DOHH2 (cell line): ENCODE data around the gene SEPTIN2.

Experiments used
- H3F3A ChIP-seq: fragments of 200-600 bp; sonication (generic), shearing (Covaris generic); 2 replicates; pipeline ENCODE4 v1.6.0; 2016; ENCODE audit warnings: antibody characterized with exemption, mild to moderate bottlenecking; ENCODE audit not compliant: control insufficient read depth, insufficient read depth
- H3K27ac ChIP-seq: fragments of 200-600 bp; sonication (generic); 2 replicates; pipeline ENCODE4 v1.5.1; 2014; ENCODE audit warnings: low read depth, mild to moderate bottlenecking, low read length, moderate library complexity
- H3K27me3 ChIP-seq: fragments of 200-600 bp; sonication (generic); 2 replicates; pipeline ENCODE4 v1.6.1; 2014; ENCODE audit warnings: mild to moderate bottlenecking, low read length, mixed read lengths; ENCODE audit not compliant: control insufficient read depth
- H3K36me3 ChIP-seq: fragments of 200-600 bp; sonication (generic); 2 replicates; pipeline ENCODE4 v1.6.1; 2014; ENCODE audit warnings: mild to moderate bottlenecking, low read length, moderate library complexity, mixed read lengths; ENCODE audit not compliant: control insufficient read depth
- H3K4me1 ChIP-seq: fragments of 200-600 bp; sonication (generic); 2 replicates; pipeline ENCODE4 v1.6.1; 2014; ENCODE audit warnings: mild to moderate bottlenecking, low read length, mixed read lengths; ENCODE audit not compliant: control insufficient read depth
- H3K4me2 ChIP-seq: fragments of 200-600 bp; sonication (generic); 2 replicates; pipeline ENCODE4 v1.6.0; 2014; ENCODE audit warnings: mild to moderate bottlenecking, low read length, moderate library complexity
- H3K4me3 ChIP-seq: fragments of 200-600 bp; sonication (generic); 2 replicates; pipeline ENCODE4 v1.5.1; 2014; ENCODE audit warnings: mild to moderate bottlenecking, low read length, mixed read lengths
- H3K79me2 ChIP-seq: fragments of 200-600 bp; sonication (generic); 2 replicates; pipeline ENCODE4 v1.6.1; 2014; ENCODE audit warnings: mild to moderate bottlenecking, low read length, mixed read lengths; ENCODE audit not compliant: control insufficient read depth
- H3K9me2 ChIP-seq: fragments of 200-600 bp; sonication (generic); replicated peaks from 2 replicates; pipeline ENCODE4 v1.6.1; 2014; ENCODE audit warnings: mild to moderate bottlenecking, low read length, mixed read lengths; ENCODE audit not compliant: control insufficient read depth
- H3K9me3 ChIP-seq: fragments of 200-600 bp; sonication (generic); 2 replicates; pipeline ENCODE4 v1.6.1; 2014; ENCODE audit warnings: antibody characterized with exemption, low read length, mixed read lengths; ENCODE audit not compliant: control insufficient read depth, insufficient read depth
- H4K20me1 ChIP-seq: fragments of 200-600 bp; sonication (generic); 2 replicates; pipeline ENCODE4 v1.6.0; 2014; ENCODE audit warnings: low read depth, mild to moderate bottlenecking, antibody characterized with exemption, low read length, moderate library complexity; ENCODE audit not compliant: control insufficient read depth, insufficient read depth
- EZH2phosphoT487 ChIP-seq: fragments of 200-600 bp; sonication (generic); IDR thresholded peaks from 2 replicates; pipeline ENCODE4 v1.6.1; 2017; ENCODE audit warnings: borderline replicate concordance, mild to moderate bottlenecking, antibody characterized with exemption, low read length, moderate library complexity, mixed read lengths
- TF ChIP-seq, protein P1 (sequence below): fragments of 200-600 bp; sonication (generic); IDR thresholded peaks from one replicate; pipeline ENCODE4 v1.5.1; 2014; ENCODE audit warnings: antibody characterized with exemption, mild to moderate bottlenecking, low read depth, low read length; ENCODE audit not compliant: poor library complexity, severe bottlenecking

Gene SEPTIN2

DNA sequence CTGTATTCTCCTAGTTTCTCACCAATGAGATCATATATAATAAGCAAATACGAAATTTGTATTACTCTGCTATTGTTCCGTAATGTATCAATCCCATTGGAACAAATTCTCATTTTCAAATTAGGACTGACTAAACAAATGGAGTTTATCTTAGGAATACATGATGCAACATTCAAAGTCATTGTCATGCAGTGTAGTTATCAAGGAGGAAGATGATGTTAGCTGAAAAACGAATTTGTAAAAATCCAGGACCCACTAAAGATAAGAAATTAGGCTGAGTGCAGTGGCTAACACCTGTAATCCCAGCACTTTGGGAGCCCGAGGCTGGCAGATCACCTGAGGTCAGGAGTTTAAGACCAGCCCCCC is 14.9 kb downstream of the SEPTIN2 start:
- no peaks in the 10 kb centered on the region for H3K9me2 ChIP-seq
- peaks cover 31% of the 10 kb centered on the region for H3F3A ChIP-seq
- H3K79me2 ChIP-seq, result peaks cover 69% of the 10 kb centered on the region
- peaks cover 28% of the 10 kb centered on the region for H3K4me1 ChIP-seq
- peaks cover 80% of the 10 kb centered on the region for H3K36me3 ChIP-seq
- TF ChIP-seq, protein P1, sequence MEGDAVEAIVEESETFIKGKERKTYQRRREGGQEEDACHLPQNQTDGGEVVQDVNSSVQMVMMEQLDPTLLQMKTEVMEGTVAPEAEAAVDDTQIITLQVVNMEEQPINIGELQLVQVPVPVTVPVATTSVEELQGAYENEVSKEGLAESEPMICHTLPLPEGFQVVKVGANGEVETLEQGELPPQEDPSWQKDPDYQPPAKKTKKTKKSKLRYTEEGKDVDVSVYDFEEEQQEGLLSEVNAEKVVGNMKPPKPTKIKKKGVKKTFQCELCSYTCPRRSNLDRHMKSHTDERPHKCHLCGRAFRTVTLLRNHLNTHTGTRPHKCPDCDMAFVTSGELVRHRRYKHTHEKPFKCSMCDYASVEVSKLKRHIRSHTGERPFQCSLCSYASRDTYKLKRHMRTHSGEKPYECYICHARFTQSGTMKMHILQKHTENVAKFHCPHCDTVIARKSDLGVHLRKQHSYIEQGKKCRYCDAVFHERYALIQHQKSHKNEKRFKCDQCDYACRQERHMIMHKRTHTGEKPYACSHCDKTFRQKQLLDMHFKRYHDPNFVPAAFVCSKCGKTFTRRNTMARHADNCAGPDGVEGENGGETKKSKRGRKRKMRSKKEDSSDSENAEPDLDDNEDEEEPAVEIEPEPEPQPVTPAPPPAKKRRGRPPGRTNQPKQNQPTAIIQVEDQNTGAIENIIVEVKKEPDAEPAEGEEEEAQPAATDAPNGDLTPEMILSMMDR, result no peak
- no peak for TF ChIP-seq EZH2phosphoT487
- no peak overlapping the region for H3K27ac ChIP-seq
- peaks cover 5% of the 10 kb centered on the region; the same call in 1 of the 2 replicates for H4K20me1 ChIP-seq
- H3K27me3 ChIP-seq, result no peaks in the 10 kb centered on the region
- no peak overlapping the region for H3K4me3 ChIP-seq
- no peak overlapping the region for H3K4me2 ChIP-seq
- H3K9me3 ChIP-seq, result no peaks in the 10 kb centered on the region

DNA sequence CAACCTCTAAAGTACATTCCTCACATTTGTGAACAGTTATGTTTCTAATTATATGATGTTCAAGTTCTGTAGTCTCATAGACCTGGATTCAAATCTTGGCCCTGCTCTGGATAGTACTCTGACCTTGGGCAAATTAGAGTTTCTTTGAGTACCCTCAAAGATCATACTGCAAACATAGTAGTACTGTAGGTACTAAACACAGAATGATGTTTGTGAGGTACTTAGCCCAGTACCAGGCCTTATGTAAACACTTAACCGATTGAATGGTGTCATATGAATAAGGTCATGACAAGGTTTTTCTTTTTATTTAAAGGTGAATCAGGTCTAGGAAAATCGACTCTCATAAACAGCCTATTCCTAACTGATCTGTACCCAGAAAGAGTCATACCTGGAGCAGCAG is 19.1 kb downstream of the SEPTIN2 start:
- Histone ChIP-seq H4K20me1 (peaks cover 7% of the 10 kb centered on the region; the same call in 1 of the 2 replicates), H3K36me3 (peaks cover 78% of the 10 kb centered on the region)
- no peak for TF ChIP-seq EZH2phosphoT487
- TF ChIP-seq, protein P1, result no peak

DNA sequence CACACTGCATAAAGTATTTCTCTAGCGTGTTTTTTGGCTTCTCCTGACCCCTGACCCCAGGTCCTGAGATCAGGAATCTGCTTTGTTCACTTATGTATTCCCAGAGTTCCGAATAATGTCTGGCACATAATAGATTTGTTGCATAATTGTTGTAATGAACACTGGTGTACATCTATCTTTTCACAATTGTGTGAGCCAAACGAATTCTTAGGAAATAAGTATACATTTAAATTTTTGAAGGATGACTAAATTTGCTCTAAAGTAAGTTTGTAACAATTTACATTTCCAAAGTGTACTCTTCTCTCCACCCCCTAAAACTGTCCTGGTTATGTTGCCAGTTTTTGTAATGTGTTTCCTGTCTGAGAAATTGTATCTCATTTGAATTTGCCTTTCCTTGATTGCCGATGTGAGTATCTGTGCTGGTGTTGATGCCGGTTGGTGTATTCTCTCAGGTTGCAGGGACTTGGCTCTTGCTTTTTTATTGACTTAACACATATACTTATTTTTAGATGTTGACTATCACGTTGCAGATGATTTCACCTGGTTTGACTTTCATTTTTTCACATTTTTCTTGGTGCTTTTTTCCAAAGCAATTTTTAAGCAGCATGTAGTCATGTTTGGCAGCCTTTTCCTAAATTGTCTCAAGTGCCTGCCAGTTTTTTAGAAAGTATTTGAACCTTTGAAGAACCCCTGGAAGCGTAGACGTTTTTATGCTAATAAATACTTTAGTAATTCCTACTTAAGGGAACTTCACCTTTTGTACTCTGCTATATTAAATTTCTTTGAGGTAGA is 24.3 kb downstream of the SEPTIN2 start:
- H3K36me3 ChIP-seq, result peaks cover 87% of the 10 kb centered on the region
- no peak overlapping the region for H3K27ac ChIP-seq
- no peak overlapping the region for H3K4me3 ChIP-seq
- no peak for TF ChIP-seq EZH2phosphoT487
- H4K20me1 ChIP-seq, result peaks cover 3% of the 10 kb centered on the region; the same call in 1 of the 2 replicates
- no peaks in the 10 kb centered on the region for H3K9me2 ChIP-seq
- H3K4me1 ChIP-seq, result peaks cover 21% of the 10 kb centered on the region
- H3K27me3 ChIP-seq, result no peaks in the 10 kb centered on the region
- H3K79me2 ChIP-seq, result peaks cover 30% of the 10 kb centered on the region
- no peak overlapping the region for H3K4me2 ChIP-seq
- peaks cover 12% of the 10 kb centered on the region for H3F3A ChIP-seq
- H3K9me3 ChIP-seq, result no peaks in the 10 kb centered on the region

More for the DNA sequence above, 19.1 kb downstream of the SEPTIN2 start:
- peaks cover 38% of the 10 kb centered on the region for H3F3A ChIP-seq
- H3K27me3 ChIP-seq, result no peaks in the 10 kb centered on the region
- H3K4me1 ChIP-seq, result peaks cover 40% of the 10 kb centered on the region
- no peak overlapping the region for H3K4me3 ChIP-seq
- H3K79me2 ChIP-seq, result peaks cover 64% of the 10 kb centered on the region
- H3K4me2 ChIP-seq, result peak overlapping the region; percentile 60; the same call in 1 of the 2 replicates
- H3K27ac ChIP-seq, result peak overlapping the region; percentile 77
- no peaks in the 10 kb centered on the region for H3K9me3 ChIP-seq
- no peaks in the 10 kb centered on the region for H3K9me2 ChIP-seq

DNA sequence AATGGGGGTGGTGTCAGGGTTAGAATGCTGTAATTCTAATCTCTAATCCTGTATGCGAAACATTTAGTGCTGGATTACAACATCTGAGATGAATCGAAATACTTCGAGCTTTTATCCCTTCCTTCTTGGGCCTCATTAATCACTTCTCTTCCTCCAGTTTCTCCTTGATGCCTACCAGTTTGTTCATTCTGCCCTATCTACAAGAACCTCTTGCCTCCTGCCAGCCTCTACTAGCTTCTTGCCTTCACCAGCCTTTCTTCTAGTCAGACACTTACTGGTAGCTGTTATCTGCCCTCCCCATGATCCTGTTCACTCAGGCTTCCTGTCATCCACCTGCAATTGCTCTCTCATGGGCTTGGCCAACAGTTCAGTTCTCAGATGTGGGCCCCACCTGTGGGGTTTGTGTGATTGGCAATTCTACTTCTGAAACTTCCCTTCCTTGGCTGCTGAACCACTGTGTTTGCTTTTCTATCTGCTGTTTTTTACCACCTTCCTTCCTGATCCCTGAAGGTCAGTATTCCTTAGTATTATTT is 25.0 kb downstream of the SEPTIN2 start:
- TF ChIP-seq, protein P1, result no peak
- no peak for TF ChIP-seq EZH2phosphoT487
- Histone ChIP-seq H3K4me2 (no peak overlapping the region), H3K27ac (no peak overlapping the region), H3K4me1 (peaks cover 14% of the 10 kb centered on the region), H3K4me3 (no peak overlapping the region), H3F3A (peaks cover 5% of the 10 kb centered on the region), H3K27me3 (no peaks in the 10 kb centered on the region), H3K9me3 (no peaks in the 10 kb centered on the region), H3K9me2 (no peaks in the 10 kb centered on the region), H4K20me1 (peaks cover 3% of the 10 kb centered on the region; the same call in 1 of the 2 replicates), H3K36me3 (peaks cover 87% of the 10 kb centered on the region), H3K79me2 (peaks cover 26% of the 10 kb centered on the region)
